Liver (tissue), 9 donors: ENCODE measurements around the gene LUC7L3. TPM values are rescaled to one million over a fixed set of nuclear protein-coding genes. Genes with fewer than 3 reads are reported as not detected.

ENCODE experiments used
- DNase-seq: peaks from one replicate; pipeline ENCODE4 v3.0.0-alpha.2; 2017; ENCODE audit warnings: low spot score
- H3K27ac ChIP-seq, 2 donors: one replicate each; pipeline ENCODE4 v1.7.0; 2013; ENCODE audit warnings: inconsistent platforms in 2 of 2, low read length in 2 of 2, control low read depth in 1 of 2, low read depth in 1 of 2, mild to moderate bottlenecking in 1 of 2
- H3K27me3 ChIP-seq, 4 donors: one replicate each; pipeline versions ENCODE4 v1.6.1 to v1.7.0; 2013; ENCODE audit warnings: low read length in 3 of 4, inconsistent platforms in 1 of 4, mild to moderate bottlenecking in 1 of 4, moderate library complexity in 1 of 4; ENCODE audit not compliant: control insufficient read depth in 4 of 4, insufficient read depth in 4 of 4
- H3K36me3 ChIP-seq, 4 donors: one replicate each; pipeline versions ENCODE4 v1.6.1 to v1.7.0; 2013; ENCODE audit warnings: low read length in 3 of 4, mild to moderate bottlenecking in 3 of 4, low read depth in 1 of 4, moderate library complexity in 1 of 4; ENCODE audit not compliant: control insufficient read depth in 4 of 4, insufficient read depth in 3 of 4
- H3K4me1 ChIP-seq, 4 donors: one replicate each; pipeline versions ENCODE4 v1.6.1 to v1.7.0; 2013; ENCODE audit warnings: low read length in 3 of 4, mild to moderate bottlenecking in 3 of 4, moderate library complexity in 1 of 4; ENCODE audit not compliant: control insufficient read depth in 4 of 4, insufficient read depth in 4 of 4
- H3K4me3 ChIP-seq, 3 donors: one replicate each; pipeline versions ENCODE4 v1.6.1 to v1.7.0; 2013; ENCODE audit warnings: low read length in 3 of 3, control low read depth in 1 of 3, low read depth in 1 of 3, mild to moderate bottlenecking in 1 of 3
- H3K9ac ChIP-seq, 2 donors: one replicate each; pipeline ENCODE4 v1.7.0; 2013; ENCODE audit warnings: low read length in 2 of 2, mild to moderate bottlenecking in 2 of 2, moderate library complexity in 2 of 2, control low read depth in 1 of 2, low read depth in 1 of 2
- H3K9me3 ChIP-seq, 4 donors: one replicate each; pipeline versions ENCODE4 v1.6.1 to v1.7.0; 2013; ENCODE audit warnings: low read length in 3 of 4; ENCODE audit not compliant: control insufficient read depth in 4 of 4
- EGR1 ChIP-seq, 2 donors: IDR thresholded peaks; 2 replicates each; pipeline ENCODE4 v1.6.1; 2016 to 2018; ENCODE audit warnings: antibody characterized with exemption in 2 of 2, low read depth in 2 of 2
- FOXA1 ChIP-seq: IDR thresholded peaks from 2 replicates; pipeline ENCODE4 v1.6.1; 2016; ENCODE audit warnings: antibody characterized with exemption
- FOXA2 ChIP-seq: IDR thresholded peaks from 2 replicates; pipeline ENCODE4 v1.6.1; 2016; ENCODE audit warnings: antibody characterized with exemption
- GABPA ChIP-seq, 2 donors: IDR thresholded peaks in 1 of 2; conservative IDR thresholded peaks in 1 of 2; 2 replicates each; pipeline ENCODE4 v1.6.1; 2016; ENCODE audit warnings: antibody characterized with exemption in 2 of 2, mild to moderate bottlenecking in 1 of 2, moderate library complexity in 1 of 2
- HNF4A ChIP-seq, 2 donors: conservative IDR thresholded peaks; 2 replicates each; pipeline ENCODE4 v1.6.1; 2016; ENCODE audit warnings: antibody characterized with exemption in 2 of 2, mild to moderate bottlenecking in 2 of 2
- HNF4G ChIP-seq: IDR thresholded peaks from 2 replicates; pipeline ENCODE4 v1.6.1; 2016; ENCODE audit warnings: antibody characterized with exemption
- JUND ChIP-seq, 2 donors: IDR thresholded peaks; 2 replicates each; pipeline ENCODE4 v1.6.1; 2016; ENCODE audit warnings: antibody characterized with exemption in 2 of 2
- NR2F2 ChIP-seq: IDR thresholded peaks from 2 replicates; pipeline ENCODE4 v1.6.1; 2016; ENCODE audit warnings: antibody characterized with exemption
- RAD21 ChIP-seq, 2 donors: IDR thresholded peaks; 2 replicates each; pipeline ENCODE4 v1.6.1; 2016; ENCODE audit warnings: antibody characterized with exemption in 2 of 2, mild to moderate bottlenecking in 2 of 2
- RXRA ChIP-seq, 2 donors: IDR thresholded peaks; 2 replicates each; pipeline ENCODE4 v1.6.1; 2017 to 2018; ENCODE audit warnings: antibody characterized with exemption in 2 of 2, mild to moderate bottlenecking in 1 of 2
- SP1 ChIP-seq: IDR thresholded peaks from 2 replicates; pipeline ENCODE4 v1.6.1; 2018; ENCODE audit warnings: antibody characterized with exemption, mild to moderate bottlenecking
- TAF1 ChIP-seq: conservative IDR thresholded peaks from 2 replicates; pipeline ENCODE4 v1.6.1; 2016; ENCODE audit warnings: antibody characterized with exemption, mild to moderate bottlenecking
- YY1 ChIP-seq: IDR thresholded peaks from 2 replicates; pipeline ENCODE4 v1.6.1; 2016; ENCODE audit warnings: antibody characterized with exemption, mild to moderate bottlenecking
- WGBS: extraction: QIAGEN DNeasy Blood & Tissue Kit; methylation state at CpG from one replicate; pipeline ENCODE4 v1.1.7; 2013; 5-methylcytosine and 5-hydroxymethylcytosine counted together
- polyA plus RNA-seq, 2 donors: library from polyadenylated mRNA; stranded (reverse) in 1 of 2; unstranded in 1 of 2; fragments of 200-250 nt in 1 of 2; fragments of >200 nt in 1 of 2; fragmentation: Nextera tagmentation in 1 of 2; extraction: Ambion mirVana in 1 of 2; gene quantifications; one replicate each; pipeline versions ENCODE4 v1.2.1 to v1.2.3, GENCODE V29; 2013 to 2015
- total RNA-seq, 2 donors: library from RNA; depleted of rRNA; stranded (reverse); fragments of >200 nt; gene quantifications; one replicate each; pipeline ENCODE4 v1.2.3, GENCODE V29; 2014
- TF ChIP-seq, protein P1 (sequence below): IDR thresholded peaks from 2 replicates; pipeline ENCODE4 v1.6.1; 2016; ENCODE audit warnings: antibody characterized with exemption
- TF ChIP-seq, protein P2 (sequence below): fragments of 150-350 bp; IDR thresholded peaks from 2 replicates; pipeline ENCODE4 v1.5.1; 2017; ENCODE audit warnings: improper control_type of control experiment, low read depth, low read length; ENCODE audit not compliant: missing input control
- TF ChIP-seq, protein P3 (sequence below): IDR thresholded peaks from 2 replicates; pipeline ENCODE4 v1.6.1; 2016; ENCODE audit warnings: antibody characterized with exemption, mild to moderate bottlenecking
- TF ChIP-seq, protein P4 (sequence below): IDR thresholded peaks from 2 replicates; pipeline ENCODE4 v1.6.1; 2016; ENCODE audit warnings: antibody characterized with exemption
- TF ChIP-seq, protein P5 (sequence below): IDR thresholded peaks from 2 replicates; pipeline ENCODE4 v1.6.1; 2016; ENCODE audit warnings: antibody characterized with exemption
- donor health status: healthy.
- donor health status: healthy.
- donor health status: healthy.
- donor health status: healthy.
- donor health status: healthy.

The LUC7L3 gene
- total and polyA plus RNA-seq, 4 donors, result 15.5 to 126 (median 26.2) TPM

DNA sequence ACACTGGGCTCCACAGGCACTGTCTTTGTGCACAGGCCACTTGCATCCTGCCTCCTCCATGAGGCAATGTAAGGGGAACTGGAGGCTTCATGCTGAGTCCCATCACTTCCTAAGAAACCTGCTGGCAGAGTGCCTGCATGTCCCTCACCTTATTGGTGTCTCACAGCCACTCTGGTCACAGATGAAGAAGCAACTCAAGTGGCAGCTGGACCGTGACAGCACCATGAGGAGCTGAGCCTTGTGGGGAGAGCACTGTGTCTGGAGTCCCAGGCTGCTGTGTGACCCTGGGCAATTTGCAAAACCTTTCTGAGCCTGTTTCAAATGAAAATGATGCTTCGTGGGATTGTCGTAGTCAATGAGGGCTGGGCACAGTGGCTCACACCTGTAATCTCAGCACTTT is 31.2 kb upstream of the LUC7L3 start:
- Histone ChIP-seq H3K36me3 (peaks cover 0 to 4% (median 1%) of the 10 kb centered on the region in 4 donors), H3K27me3 (no peaks in the 10 kb centered on the region), H3K9ac (no peak overlapping the region), H3K27ac (peak overlapping the region in 1 of 2 donors; percentile 10), H3K4me1 (peaks cover 43 to 89% (median 81%) of the 10 kb centered on the region in 4 donors), H3K9me3 (no peaks in the 10 kb centered on the region), H3K4me3 (no peak overlapping the region)
- DNase-seq, result no peak
- 95% methylated on average over 3 of the region's 3 CpGs for WGBS
- TF ChIP-seq, protein P1, sequence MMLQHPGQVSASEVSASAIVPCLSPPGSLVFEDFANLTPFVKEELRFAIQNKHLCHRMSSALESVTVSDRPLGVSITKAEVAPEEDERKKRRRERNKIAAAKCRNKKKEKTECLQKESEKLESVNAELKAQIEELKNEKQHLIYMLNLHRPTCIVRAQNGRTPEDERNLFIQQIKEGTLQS, result no peak
- TF ChIP-seq, protein P2, sequence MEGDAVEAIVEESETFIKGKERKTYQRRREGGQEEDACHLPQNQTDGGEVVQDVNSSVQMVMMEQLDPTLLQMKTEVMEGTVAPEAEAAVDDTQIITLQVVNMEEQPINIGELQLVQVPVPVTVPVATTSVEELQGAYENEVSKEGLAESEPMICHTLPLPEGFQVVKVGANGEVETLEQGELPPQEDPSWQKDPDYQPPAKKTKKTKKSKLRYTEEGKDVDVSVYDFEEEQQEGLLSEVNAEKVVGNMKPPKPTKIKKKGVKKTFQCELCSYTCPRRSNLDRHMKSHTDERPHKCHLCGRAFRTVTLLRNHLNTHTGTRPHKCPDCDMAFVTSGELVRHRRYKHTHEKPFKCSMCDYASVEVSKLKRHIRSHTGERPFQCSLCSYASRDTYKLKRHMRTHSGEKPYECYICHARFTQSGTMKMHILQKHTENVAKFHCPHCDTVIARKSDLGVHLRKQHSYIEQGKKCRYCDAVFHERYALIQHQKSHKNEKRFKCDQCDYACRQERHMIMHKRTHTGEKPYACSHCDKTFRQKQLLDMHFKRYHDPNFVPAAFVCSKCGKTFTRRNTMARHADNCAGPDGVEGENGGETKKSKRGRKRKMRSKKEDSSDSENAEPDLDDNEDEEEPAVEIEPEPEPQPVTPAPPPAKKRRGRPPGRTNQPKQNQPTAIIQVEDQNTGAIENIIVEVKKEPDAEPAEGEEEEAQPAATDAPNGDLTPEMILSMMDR, result no peak
- TF ChIP-seq RAD21 (IDR thresholded peaks at IDR 0.05), result no peak

DNA sequence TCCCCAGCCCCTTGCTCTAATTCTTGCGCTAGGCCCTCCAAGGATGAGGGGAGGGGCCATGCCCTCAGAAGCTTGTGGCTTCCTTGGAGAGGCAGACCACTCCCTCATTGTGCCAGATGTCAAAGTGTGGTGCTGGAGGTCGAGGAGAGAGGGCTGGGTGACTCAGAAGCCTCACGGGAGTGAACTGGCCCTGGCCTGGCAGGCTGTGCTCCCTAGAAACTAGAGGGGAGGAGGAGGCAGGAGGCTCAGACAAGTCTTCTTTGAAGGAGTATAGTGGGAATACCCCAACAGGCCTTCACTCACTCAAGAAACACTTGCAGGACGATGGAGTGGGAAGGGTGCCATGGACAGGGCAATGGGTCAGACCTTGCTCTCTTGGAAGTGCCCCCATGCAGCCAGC is 30.2 kb upstream of the LUC7L3 start:
- Histone ChIP-seq H3K9ac (no peak overlapping the region), H3K36me3 (peaks cover 0 to 7% (median 1%) of the 10 kb centered on the region in 4 donors), H3K4me1 (peaks cover 39 to 85% (median 78%) of the 10 kb centered on the region in 4 donors), H3K9me3 (no peaks in the 10 kb centered on the region), H3K27me3 (no peaks in the 10 kb centered on the region), H3K27ac (peak overlapping the region; percentile 6 to 62), H3K4me3 (no peak overlapping the region)
- 68% methylated on average over 4 of the region's 4 CpGs for WGBS
- no peak for DNase-seq
- no peak for TF ChIP-seq NR2F2
- no peak for TF ChIP-seq FOXA2
- no peak for TF ChIP-seq TAF1
- TF ChIP-seq SP1, result no peak
- TF ChIP-seq, protein P2, result no peak
- TF ChIP-seq, protein P3, sequence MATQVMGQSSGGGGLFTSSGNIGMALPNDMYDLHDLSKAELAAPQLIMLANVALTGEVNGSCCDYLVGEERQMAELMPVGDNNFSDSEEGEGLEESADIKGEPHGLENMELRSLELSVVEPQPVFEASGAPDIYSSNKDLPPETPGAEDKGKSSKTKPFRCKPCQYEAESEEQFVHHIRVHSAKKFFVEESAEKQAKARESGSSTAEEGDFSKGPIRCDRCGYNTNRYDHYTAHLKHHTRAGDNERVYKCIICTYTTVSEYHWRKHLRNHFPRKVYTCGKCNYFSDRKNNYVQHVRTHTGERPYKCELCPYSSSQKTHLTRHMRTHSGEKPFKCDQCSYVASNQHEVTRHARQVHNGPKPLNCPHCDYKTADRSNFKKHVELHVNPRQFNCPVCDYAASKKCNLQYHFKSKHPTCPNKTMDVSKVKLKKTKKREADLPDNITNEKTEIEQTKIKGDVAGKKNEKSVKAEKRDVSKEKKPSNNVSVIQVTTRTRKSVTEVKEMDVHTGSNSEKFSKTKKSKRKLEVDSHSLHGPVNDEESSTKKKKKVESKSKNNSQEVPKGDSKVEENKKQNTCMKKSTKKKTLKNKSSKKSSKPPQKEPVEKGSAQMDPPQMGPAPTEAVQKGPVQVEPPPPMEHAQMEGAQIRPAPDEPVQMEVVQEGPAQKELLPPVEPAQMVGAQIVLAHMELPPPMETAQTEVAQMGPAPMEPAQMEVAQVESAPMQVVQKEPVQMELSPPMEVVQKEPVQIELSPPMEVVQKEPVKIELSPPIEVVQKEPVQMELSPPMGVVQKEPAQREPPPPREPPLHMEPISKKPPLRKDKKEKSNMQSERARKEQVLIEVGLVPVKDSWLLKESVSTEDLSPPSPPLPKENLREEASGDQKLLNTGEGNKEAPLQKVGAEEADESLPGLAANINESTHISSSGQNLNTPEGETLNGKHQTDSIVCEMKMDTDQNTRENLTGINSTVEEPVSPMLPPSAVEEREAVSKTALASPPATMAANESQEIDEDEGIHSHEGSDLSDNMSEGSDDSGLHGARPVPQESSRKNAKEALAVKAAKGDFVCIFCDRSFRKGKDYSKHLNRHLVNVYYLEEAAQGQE, result no peak
- TF ChIP-seq YY1, result no peak
- no peak for TF ChIP-seq JUND (IDR thresholded peaks at IDR 0.05)
- no peak for TF ChIP-seq RAD21 (IDR thresholded peaks at IDR 0.05)
- no peak for TF ChIP-seq HNF4A (conservative IDR thresholded peaks at IDR 0.05)
- no peak for TF ChIP-seq RXRA (IDR thresholded peaks at IDR 0.05)
- no peak for TF ChIP-seq EGR1 (IDR thresholded peaks at IDR 0.05; ENCODE audit: low read depth in 2 of 2)
- TF ChIP-seq GABPA (IDR thresholded peaks at IDR 0.05 in 1 of 2, conservative IDR thresholded peaks at IDR 0.05 in 1 of 2), result no peak
- TF ChIP-seq HNF4G, result no peak
- TF ChIP-seq, protein P4, sequence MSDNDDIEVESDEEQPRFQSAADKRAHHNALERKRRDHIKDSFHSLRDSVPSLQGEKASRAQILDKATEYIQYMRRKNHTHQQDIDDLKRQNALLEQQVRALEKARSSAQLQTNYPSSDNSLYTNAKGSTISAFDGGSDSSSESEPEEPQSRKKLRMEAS, result no peak
- TF ChIP-seq, protein P5, sequence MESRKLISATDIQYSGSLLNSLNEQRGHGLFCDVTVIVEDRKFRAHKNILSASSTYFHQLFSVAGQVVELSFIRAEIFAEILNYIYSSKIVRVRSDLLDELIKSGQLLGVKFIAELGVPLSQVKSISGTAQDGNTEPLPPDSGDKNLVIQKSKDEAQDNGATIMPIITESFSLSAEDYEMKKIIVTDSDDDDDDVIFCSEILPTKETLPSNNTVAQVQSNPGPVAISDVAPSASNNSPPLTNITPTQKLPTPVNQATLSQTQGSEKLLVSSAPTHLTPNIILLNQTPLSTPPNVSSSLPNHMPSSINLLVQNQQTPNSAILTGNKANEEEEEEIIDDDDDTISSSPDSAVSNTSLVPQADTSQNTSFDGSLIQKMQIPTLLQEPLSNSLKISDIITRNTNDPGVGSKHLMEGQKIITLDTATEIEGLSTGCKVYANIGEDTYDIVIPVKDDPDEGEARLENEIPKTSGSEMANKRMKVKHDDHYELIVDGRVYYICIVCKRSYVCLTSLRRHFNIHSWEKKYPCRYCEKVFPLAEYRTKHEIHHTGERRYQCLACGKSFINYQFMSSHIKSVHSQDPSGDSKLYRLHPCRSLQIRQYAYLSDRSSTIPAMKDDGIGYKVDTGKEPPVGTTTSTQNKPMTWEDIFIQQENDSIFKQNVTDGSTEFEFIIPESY, result no peak
- TF ChIP-seq FOXA1, result no peak
- TF ChIP-seq, protein P1, result no peak
